ENCODE results near the gene LIMD2. TPM values are rescaled to one million over a fixed set of nuclear protein-coding genes. Genes with fewer than 3 reads are reported as not detected.

Gene LIMD2
- total and polyA plus RNA-seq, 2 experiments from 2014 or later = 98.8 to 105 TPM

DNA sequence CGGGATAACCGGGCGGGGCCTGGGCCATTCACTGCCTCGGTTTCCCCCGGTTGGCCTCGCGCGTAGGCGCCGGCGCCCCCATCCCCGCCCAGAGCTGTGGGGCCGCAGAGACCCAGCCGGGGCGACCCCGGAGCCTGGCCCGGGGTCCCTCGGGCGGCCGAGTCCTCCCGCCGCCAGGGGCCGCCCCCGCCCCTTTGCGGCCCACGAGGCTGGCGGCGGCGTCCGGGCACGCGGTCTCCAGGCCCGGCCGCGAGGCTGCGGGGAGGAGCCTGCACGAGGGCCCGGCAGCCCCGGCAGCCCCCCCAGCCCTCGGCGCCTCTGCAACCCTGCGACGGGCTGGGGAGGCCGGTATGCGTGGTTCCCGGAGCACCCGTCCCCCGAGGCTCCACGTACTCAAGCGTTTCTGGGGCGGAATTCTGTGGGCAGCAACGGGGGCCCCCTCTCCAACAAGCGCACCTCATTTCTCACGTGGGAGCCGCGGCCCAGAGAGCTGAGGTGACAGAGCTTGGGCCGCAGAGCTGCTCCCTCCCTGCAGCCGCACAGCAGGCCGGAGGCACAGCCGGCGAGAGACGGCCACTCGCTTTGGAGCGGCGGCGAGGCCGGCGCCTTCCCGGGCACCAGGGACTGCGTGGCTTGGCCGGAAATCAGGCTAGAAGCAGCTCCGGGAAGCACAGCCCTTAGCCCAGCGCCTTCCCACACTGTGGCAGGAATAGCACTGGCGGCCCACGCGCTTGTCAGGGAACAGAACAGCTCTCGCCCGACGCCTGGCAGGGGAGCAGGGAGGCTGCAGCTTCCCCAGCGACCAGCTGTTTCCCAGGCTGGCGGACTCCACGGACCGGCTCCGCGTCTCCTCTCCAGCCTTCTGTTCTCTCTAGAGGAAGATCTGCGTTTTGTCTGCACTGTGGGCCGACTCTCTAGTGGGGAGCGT, 867 bp upstream of the LIMD2 start:
- peak overlapping the region; percentile 88 for H3K4me2 ChIP-seq
- H3K4me1 ChIP-seq (ENCODE audit: insufficient read depth) = peaks cover 32% of the 10 kb centered on the region
- peaks cover 47% of the 10 kb centered on the region for H3K36me3 Mint-ChIP-seq (ENCODE audit: low read depth)
- peak overlapping the region; percentile 65; the same call in 1 of the 2 replicates for H3K27ac Mint-ChIP-seq
- peak; percentile 75 for DNase-seq (ENCODE audit: low spot score)
- H3K27me3 ChIP-seq (ENCODE audit: insufficient read depth) = no peaks in the 10 kb centered on the region; the same call in 1 of the 2 replicates
- peaks cover 6% of the 10 kb centered on the region; the same call in 1 of the 2 replicates for H3K79me2 ChIP-seq (replicated peaks; ENCODE audit: insufficient read depth)
- TF ChIP-seq REST (IDR thresholded peaks at IDR 0.05; ENCODE audit: unreplicated experiment) (no peak), EZH2phosphoT487 (IDR thresholded peaks at IDR 0.05; ENCODE audit: unreplicated experiment) (no peak), NANOG (IDR thresholded peaks at IDR 0.05; ENCODE audit: borderline replicate concordance) (no peak), CTCF (conservative IDR thresholded peaks at IDR 0.05; ENCODE audit: low read depth in 2 of 2) (peak in 1 of 2 experiments; percentile 51; a peak in 2 of 4 replicates), STAT1 (IDR thresholded peaks at IDR 0.05; ENCODE audit: unreplicated experiment) (no peak), CREB1 (CRISPR knock-in tag; IDR thresholded peaks at IDR 0.05; ENCODE audit: low read depth) (no peak)
- H2AFZ ChIP-seq = peak overlapping the region; percentile 80; the same call in 1 of the 2 replicates
- peak overlapping the region; percentile 81 for H3K4me3 ChIP-seq
- ATAC-seq = peak; percentile 12
- H3K27me3 Mint-ChIP-seq (ENCODE audit: insufficient read depth, low read depth, poor library complexity) = peaks cover 21% of the 10 kb centered on the region
- H3F3A ChIP-seq (replicated peaks; ENCODE audit: low read depth) = peaks cover 15% of the 10 kb centered on the region
- H4K20me1 ChIP-seq (replicated peaks; ENCODE audit: insufficient read depth) = no peaks in the 10 kb centered on the region
- H3K4me3 Mint-ChIP-seq = peak overlapping the region; percentile 72
- no peaks in the 10 kb centered on the region for H3K9me2 ChIP-seq (ENCODE audit: insufficient read depth)
- peaks cover 47% of the 10 kb centered on the region for H3K4me1 Mint-ChIP-seq
- peak overlapping the region; percentile 79; the same call in 1 of the 2 replicates for H3K27ac ChIP-seq (ENCODE audit: low read depth)
- H3K36me3 ChIP-seq (ENCODE audit: insufficient read depth) = no peaks in the 10 kb centered on the region
- no peaks in the 10 kb centered on the region; the same call in 2 of the 3 replicates for H3K9me3 Mint-ChIP-seq
